Stimulated activated CD8-positive, alpha-beta memory T cell treated with anti-CD3 and anti-CD28 coated beads, Interleukin-7, amount 100 ng/mL, for 4 hours (primary cell): Measurements from ENCODE around the gene XIRP1.

Experiments used
- DNase-seq, 2 donors: peaks; one replicate each; pipeline ENCODE4 v3.0.0-alpha.2; 2020; ENCODE audit warnings: low read depth in 2 of 2

The XIRP1 gene

DNA sequence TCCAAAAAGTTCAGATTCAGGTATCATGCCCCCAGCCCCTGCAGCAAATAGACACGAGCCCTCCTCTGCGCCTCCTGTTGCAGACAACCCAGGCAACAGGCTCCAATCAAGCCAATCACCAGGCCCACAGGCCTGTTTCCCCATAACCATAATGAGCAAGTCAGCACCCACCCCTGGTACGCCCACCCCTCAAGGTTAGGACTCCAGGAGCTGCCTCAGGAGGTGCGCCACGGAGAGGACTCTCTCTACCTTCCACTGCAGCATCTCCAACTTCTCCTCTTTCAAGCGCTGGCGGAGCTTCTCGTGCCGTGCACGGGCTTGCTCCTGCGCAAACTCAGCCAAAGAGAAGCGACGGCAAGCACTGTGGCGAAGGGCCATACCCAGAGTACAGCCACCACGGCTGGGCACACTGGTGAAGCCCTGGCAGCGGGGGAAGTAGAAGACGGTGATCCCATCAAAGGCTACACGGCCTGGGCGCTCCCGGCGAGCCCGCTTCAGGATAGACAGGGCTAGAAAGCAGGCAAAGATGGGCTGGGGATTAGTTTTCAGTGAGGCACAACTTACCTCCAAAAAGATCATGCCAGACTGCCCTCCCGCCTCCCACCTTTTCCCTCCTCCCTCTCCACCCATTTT is 47.5 kb downstream of the XIRP1 start:
- no peak for DNase-seq

DNA sequence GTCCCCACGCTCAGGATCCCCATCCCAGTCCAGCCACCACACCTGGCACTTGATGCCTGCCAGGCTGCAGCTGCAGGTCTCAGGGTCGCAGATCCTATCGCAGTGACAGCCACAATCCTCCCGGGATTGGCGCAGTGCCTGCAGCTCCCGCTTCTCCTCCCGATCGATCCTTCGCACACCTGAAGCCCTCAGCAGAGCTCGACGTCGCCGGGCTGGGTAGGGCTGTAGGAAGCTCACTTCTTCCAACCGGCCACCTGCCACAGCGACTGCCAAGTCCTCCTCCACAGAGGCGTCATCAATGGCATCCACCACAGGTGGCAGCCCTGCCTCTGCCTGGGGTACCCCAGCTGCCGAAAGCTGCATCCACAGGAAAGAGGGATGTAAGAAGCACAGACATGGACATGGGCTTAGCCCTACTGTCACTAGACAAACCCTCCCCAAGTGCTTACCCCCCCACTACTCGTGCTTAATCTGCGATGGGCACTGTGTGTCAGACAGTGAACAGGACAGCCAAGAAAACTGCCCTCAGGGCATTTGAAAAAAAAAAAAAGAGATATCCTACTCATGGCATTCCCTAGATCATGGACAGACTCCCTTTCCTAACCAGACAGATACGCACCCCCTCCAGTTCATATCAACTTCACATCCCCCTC is 48.2 kb downstream of the XIRP1 start:
- DNase-seq: no peak

- DNase-seq: no peak
Measured at GRCh38 chr3:39143051-39143885, 49.1 kb downstream of the XIRP1 start.

- DNase-seq: no peak
Measured at GRCh38 chr3:39142067-39142466, 50.3 kb downstream of the XIRP1 start.

- no peak for DNase-seq
Measured at GRCh38 chr3:39141171-39141995, 51.0 kb downstream of the XIRP1 start.

GRCh38 chr3:39140341-39140971 is 51.9 kb downstream of the XIRP1 start:
- no peak for DNase-seq

- no peak for DNase-seq
Measured at GRCh38 chr3:39139442-39139841, 53.0 kb downstream of the XIRP1 start.

GRCh38 chr3:39138804-39139415 is 53.5 kb downstream of the XIRP1 start:
- no peak for DNase-seq

GRCh38 chr3:39137991-39138803 is 54.2 kb downstream of the XIRP1 start:
- DNase-seq: no peak

GRCh38 chr3:39137435-39137936 is 54.9 kb downstream of the XIRP1 start:
- no peak for DNase-seq

GRCh38 chr3:39136533-39137434 is 55.6 kb downstream of the XIRP1 start:
- no peak for DNase-seq

DNA sequence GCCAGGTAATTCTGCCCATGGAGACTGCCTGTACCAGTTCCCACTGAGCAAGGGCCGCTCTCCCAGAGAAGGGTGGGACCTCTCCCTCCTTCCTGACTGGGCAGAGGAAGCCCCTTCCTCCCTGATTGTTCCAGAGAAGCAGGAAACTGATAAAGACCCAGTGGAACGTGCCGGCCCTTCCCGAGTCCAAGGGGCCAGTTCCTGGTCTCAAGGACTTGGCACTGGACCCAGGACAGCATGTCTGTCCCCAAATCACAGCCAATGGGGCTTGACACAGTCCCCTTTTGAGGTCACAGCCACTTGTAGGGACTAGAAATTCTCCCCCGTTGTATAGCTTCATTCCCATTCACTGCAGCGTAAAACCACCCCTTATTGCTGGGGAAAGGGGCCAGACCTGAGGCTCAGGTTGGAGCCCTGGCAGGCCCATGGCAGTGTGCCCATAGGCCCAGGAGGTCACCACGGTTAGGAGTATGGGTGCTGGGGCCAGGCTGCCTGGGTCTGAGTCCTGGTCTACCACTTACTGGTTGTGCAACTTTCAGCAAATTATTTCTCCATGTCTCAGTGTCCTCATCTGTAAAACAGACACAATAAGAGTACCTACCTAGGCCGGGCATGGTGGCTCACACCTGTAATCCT is 57.1 kb downstream of the XIRP1 start:
- no peak for DNase-seq

GRCh38 chr3:39134305-39134704 is 58.1 kb downstream of the XIRP1 start:
- no peak for DNase-seq

- no peak for DNase-seq
Measured at GRCh38 chr3:39133822-39134221, 58.6 kb downstream of the XIRP1 start.
